K562 (cell line): ENCODE data around the gene IL31RA. TPM values are rescaled to one million over a fixed set of nuclear protein-coding genes. Genes with fewer than 3 reads are reported as not detected.

Source experiments
- ATAC-seq: fragments of 200-7000 bp; cut with Tn5 transposase; 3 replicates; pipeline ENCODE4 v1.9.1; 2020; ENCODE audit warnings: moderate library complexity
- BruUV-seq: library from RNA; stranded (reverse); fragments of 400-500 nt; replicated peaks from 2 replicates; lab custom pipeline; 2021; lab: Mats Ljungman, UMichigan
- CTCF ChIA-PET: fragments of 300-600 bp; formaldehyde crosslinking; extraction: SDS; loops from one replicate; lab custom pipeline; 2021; ENCODE audit warnings: low intra/inter-chr PET ratio; lab: Yijun Ruan, JAX
- POLR2A ChIA-PET: fragments of 300-600, 350-650 bp; sonication (Branson Sonifier 250); formaldehyde crosslinking; extraction: SDS; loops from one replicate; lab custom pipeline; 2021; ENCODE audit warnings: antibody characterized with exemption, inconsistent platforms; lab: Yijun Ruan, JAX
- DNase-seq, 4 experiments: peaks; one replicate each; pipeline versions ENCODE4 v3.0.0 to v3.0.0-alpha.2; 2011 to 2018; ENCODE audit warnings: low spot score in 3 of 4, mixed read lengths in 3 of 4; ENCODE audit errors: extremely low read depth in 1 of 4
- FAIRE-seq: peaks from 2 replicates; lab custom pipeline; 2011; peaks lifted over from hg19 to GRCh38; lab: Jason Lieb, UNC
- H2AFZ ChIP-seq: 2 replicates; pipeline ENCODE4 v1.6.0; 2011; ENCODE audit warnings: low read depth, low read length, control low read depth, inconsistent platforms
- H3K27ac ChIP-seq: fragments of 200-600 bp; 3 replicates; pipeline ENCODE4 v1.8.0; 2011; ENCODE audit warnings: low read depth, mild to moderate bottlenecking, control low read depth, inconsistent platforms, low read length, moderate library complexity, mixed read lengths; ENCODE audit errors: extremely low read depth
- H3K27me3 ChIP-seq, 2 experiments: fragments of 300-600 bp in 1 of 2; 2 replicates in 1 of 2; 3 replicates in 1 of 2; pipeline versions ENCODE4 v1.6.0 to v1.8.0; 2011; ENCODE audit warnings: inconsistent platforms in 2 of 2, low read length in 2 of 2, mild to moderate bottlenecking in 1 of 2, mixed read lengths in 1 of 2, moderate library complexity in 1 of 2; ENCODE audit not compliant: control insufficient read depth in 2 of 2, insufficient read depth in 2 of 2
- H3K36me3 ChIP-seq: fragments of 300-600 bp; 3 replicates; pipeline ENCODE4 v1.8.0; 2011; ENCODE audit warnings: mild to moderate bottlenecking, low read length, inconsistent platforms; ENCODE audit not compliant: control insufficient read depth, insufficient read depth
- H3K4me1 ChIP-seq, 2 experiments: fragments of 200-600 bp in 1 of 2; replicated peaks in 1 of 2; 2 replicates in 1 of 2; 3 replicates in 1 of 2; pipeline versions ENCODE4 v1.5.1 to v1.8.0; 2011; ENCODE audit warnings: inconsistent platforms in 2 of 2, low read length in 2 of 2, mild to moderate bottlenecking in 1 of 2, mixed read lengths in 1 of 2, moderate library complexity in 1 of 2; ENCODE audit not compliant: control insufficient read depth in 2 of 2, insufficient read depth in 2 of 2
- H3K4me2 ChIP-seq: 2 replicates; pipeline ENCODE4 v1.6.1; 2011; ENCODE audit warnings: low read length, control low read depth, inconsistent platforms, mixed read lengths; ENCODE audit not compliant: insufficient read depth
- H3K4me3 ChIP-seq: fragments of 200-600 bp; sonication (generic), shearing (Covaris generic); 2 replicates; pipeline ENCODE4 v1.5.1; 2016; ENCODE audit warnings: control low read depth, inconsistent platforms
- H3K79me2 ChIP-seq: fragments of 200-600 bp; 3 replicates; pipeline ENCODE4 v1.8.0; 2011; ENCODE audit warnings: low read length, inconsistent platforms; ENCODE audit not compliant: control insufficient read depth, insufficient read depth
- H3K9ac ChIP-seq, 2 experiments: 2 replicates each; pipeline versions ENCODE4 v1.6.0 to v1.6.1; 2011; ENCODE audit warnings: low read depth in 2 of 2, low read length in 2 of 2, control low read depth in 1 of 2, inconsistent platforms in 1 of 2, mild to moderate bottlenecking in 1 of 2, mixed read lengths in 1 of 2; ENCODE audit not compliant: insufficient read depth in 1 of 2
- H3K9me1 ChIP-seq: one replicate; pipeline ENCODE4 v1.6.0; 2011; ENCODE audit warnings: inconsistent platforms, mild to moderate bottlenecking, low read length, moderate library complexity; ENCODE audit not compliant: control insufficient read depth, insufficient read depth
- H3K9me3 ChIP-seq: replicated peaks from 2 replicates; pipeline ENCODE4 v1.5.1; 2011; ENCODE audit warnings: low read depth, low read length, inconsistent platforms; ENCODE audit not compliant: control insufficient read depth, insufficient read depth
- H4K20me1 ChIP-seq: replicated peaks from 2 replicates; pipeline ENCODE4 v1.6.1; 2011; ENCODE audit warnings: low read length, inconsistent platforms, mixed read lengths; ENCODE audit not compliant: control insufficient read depth, insufficient read depth
- DDX20 ChIP-seq: fragments of 450-650 bp; IDR thresholded peaks from 2 replicates; pipeline ENCODE4 v1.6.1; 2016; ENCODE audit warnings: missing genetic modification characterization, low read depth, mild to moderate bottlenecking, missing compliant biosample characterization, moderate library complexity
- ELF4 ChIP-seq: fragments of 450-650 bp; formaldehyde crosslinking; IDR thresholded peaks from 2 replicates; pipeline ENCODE4 v1.4.0; 2022; ENCODE audit warnings: missing genetic modification characterization
- FOXA1 ChIP-seq: fragments of 450-650 bp; IDR thresholded peaks from 2 replicates; pipeline ENCODE4 v1.6.1; 2016; ENCODE audit warnings: mild to moderate bottlenecking, borderline replicate concordance
- GTF2E2 ChIP-seq: fragments of 200-800 bp; sonication (Bioruptor generic); IDR thresholded peaks from 2 replicates; pipeline ENCODE4 v1.6.1; 2016; ENCODE audit warnings: missing genetic modification characterization, missing compliant biosample characterization
- MAFK ChIP-seq: IDR thresholded peaks from 2 replicates; pipeline ENCODE4 v1.6.1; 2011; ENCODE audit warnings: low read length, improper control_type of control experiment
- NEUROD1 ChIP-seq: fragments of 150-350 bp; IDR thresholded peaks from 2 replicates; pipeline ENCODE4 v1.6.1; 2014; ENCODE audit warnings: borderline replicate concordance, low read length, low read depth; ENCODE audit not compliant: partially characterized antibody
- NR2C1 ChIP-seq, 2 experiments: fragments of 450-650 bp; IDR thresholded peaks; 2 replicates each; pipeline ENCODE4 v1.6.1; 2017; ENCODE audit warnings: mild to moderate bottlenecking in 2 of 2, antibody characterized with exemption in 1 of 2, inconsistent platforms in 1 of 2, missing compliant biosample characterization in 1 of 2, missing genetic modification characterization in 1 of 2
- PHF20 ChIP-seq: fragments of 450-650 bp; IDR thresholded peaks from 2 replicates; pipeline ENCODE4 v1.6.1; 2018; ENCODE audit not compliant: partially characterized antibody
- PPARD ChIP-seq: fragments of 250-450 bp; sonication (Bioruptor Pico); IDR thresholded peaks from 2 replicates; pipeline ENCODE4 v1.8.0; 2022; ENCODE audit warnings: inconsistent platforms, mild to moderate bottlenecking, moderate library complexity
- RFX1 ChIP-seq: fragments of 450-650 bp; IDR thresholded peaks from 2 replicates; pipeline ENCODE4 v1.6.1; 2016; ENCODE audit warnings: mild to moderate bottlenecking, moderate library complexity
- SMAD2 ChIP-seq: fragments of 150-350 bp; IDR thresholded peaks from 2 replicates; pipeline ENCODE4 v1.6.1; 2014; ENCODE audit warnings: low read depth, mild to moderate bottlenecking, low read length
- SNRNP70 ChIP-seq: fragments of 200-400 bp; formaldehyde crosslinking; optimal IDR thresholded peaks from 2 replicates; pipeline ENCODE3; 2017; ENCODE audit warnings: low read depth, low read length
- ZC3H11A ChIP-seq: IDR thresholded peaks from 2 replicates; pipeline ENCODE4 v1.6.1; 2012; ENCODE audit warnings: low read depth, low read length, improper control_type of control experiment
- WGBS: fragments of 100-300 bp; shearing (Covaris generic); methylation state at CpG from one replicate; pipeline ENCODE4 v1.1.6; 2016; ENCODE audit warnings: low coverage, mixed read lengths; ENCODE audit not compliant: insufficient coverage; ENCODE audit errors: missing lambda C conversion rate; 5-methylcytosine and 5-hydroxymethylcytosine counted together
- in situ Hi-C: fragments of 300-500 bp; cut with MboI; formaldehyde crosslinking; loops from 4 replicates; pipeline ENCODE4 v1.15.0; 2018; ENCODE audit warnings: inconsistent platforms, mixed read lengths
- intact Hi-C: fragments of 100-400 bp; cut with micrococcal nuclease; formaldehyde crosslinking; loops from 2 replicates; pipeline ENCODE4 v1.14.2; 2022
- polyA plus RNA-seq, 8 experiments: library from polyadenylated mRNA; depleted of rRNA in 4 of 8; stranded (reverse) in 5 of 8; unstranded in 3 of 8; fragments of >200 nt; fragmentation: Nextera tagmentation in 2 of 8; fragmentation: Illumina TruSeq in 1 of 8; extraction: Ambion mirVana in 2 of 8; extraction: Trizol in 1 of 8; gene quantifications; 2 replicates each; pipeline versions ENCODE4 v1.2.1 to v1.2.3, GENCODE V29; 2011 to 2014; ENCODE audit warnings: inconsistent platforms in 1 of 8, missing spikeins in 1 of 8
- total RNA-seq, 7 experiments: library from RNA; depleted of rRNA in 6 of 7; stranded (reverse); fragments of >200 nt in 6 of 7; fragmentation: Illumina TruSeq in 2 of 7; extraction: Trizol in 2 of 7; gene quantifications; 2 replicates each; pipeline versions ENCODE4 v1.2.1 to v1.2.3, GENCODE V29; 2011 to 2021; ENCODE audit warnings: low replicate concordance in 1 of 7
- TF ChIP-seq, protein P1 (sequence below): IDR thresholded peaks from 2 replicates; pipeline ENCODE4 v1.6.1; 2016; ENCODE audit warnings: missing genetic modification characterization, missing compliant biosample characterization

The IL31RA gene
- total and polyA plus RNA-seq, 9 of the 15 experiments (the other 6 are each of a cell fraction or from before 2014, with no cell fraction given) = not detected

DNA sequence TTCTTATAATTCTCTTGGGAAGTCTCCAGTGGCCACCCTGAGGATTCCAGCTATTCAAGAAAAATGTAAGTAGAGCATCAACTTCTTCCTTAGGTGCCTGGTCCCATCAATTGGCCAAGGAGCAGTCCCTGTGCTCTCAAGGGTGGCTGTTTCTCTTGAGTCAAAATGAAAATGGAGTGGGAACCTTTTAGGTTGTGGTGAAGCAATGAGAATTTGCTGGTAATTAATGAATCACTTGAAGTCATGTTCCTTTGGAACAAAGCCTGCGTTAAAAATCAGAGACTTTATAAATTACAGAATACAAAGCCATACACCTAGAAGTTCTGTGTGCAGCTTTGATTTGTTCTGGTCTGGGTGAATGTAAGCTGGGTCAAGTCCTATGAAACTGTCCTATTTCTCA is 48.9 kb downstream of the IL31RA start:
- H3K36me3 ChIP-seq = no peaks in the 10 kb centered on the region
- no TSS peak for BruUV-seq
- no peak for ATAC-seq
- POLR2A ChIA-PET = no interaction called here
- H3K79me2 ChIP-seq = no peaks in the 10 kb centered on the region
- no peaks in the 10 kb centered on the region for H3K4me1 ChIP-seq
- no peaks in the 10 kb centered on the region for H3K9me1 ChIP-seq
- TF ChIP-seq DDX20 (tag) (no peak), GTF2E2 (tag) (no peak)
- TF ChIP-seq, protein P1, sequence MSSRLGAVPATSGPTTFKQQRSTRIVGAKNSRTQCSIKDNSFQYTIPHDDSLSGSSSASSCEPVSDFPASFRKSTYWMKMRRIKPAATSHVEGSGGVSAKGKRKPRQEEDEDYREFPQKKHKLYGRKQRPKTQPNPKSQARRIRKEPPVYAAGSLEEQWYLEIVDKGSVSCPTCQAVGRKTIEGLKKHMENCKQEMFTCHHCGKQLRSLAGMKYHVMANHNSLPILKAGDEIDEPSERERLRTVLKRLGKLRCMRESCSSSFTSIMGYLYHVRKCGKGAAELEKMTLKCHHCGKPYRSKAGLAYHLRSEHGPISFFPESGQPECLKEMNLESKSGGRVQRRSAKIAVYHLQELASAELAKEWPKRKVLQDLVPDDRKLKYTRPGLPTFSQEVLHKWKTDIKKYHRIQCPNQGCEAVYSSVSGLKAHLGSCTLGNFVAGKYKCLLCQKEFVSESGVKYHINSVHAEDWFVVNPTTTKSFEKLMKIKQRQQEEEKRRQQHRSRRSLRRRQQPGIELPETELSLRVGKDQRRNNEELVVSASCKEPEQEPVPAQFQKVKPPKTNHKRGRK = no peak
- WGBS = 0% methylated on average over 1 of the region's 1 CpG
- no peak overlapping the region for H2AFZ ChIP-seq
- no peaks in the 10 kb centered on the region for H4K20me1 ChIP-seq
- H3K9ac ChIP-seq = no peak overlapping the region
- intact Hi-C loops = no loop called here
- peaks cover 15 to 30% of the 10 kb centered on the region in 2 experiments; a peak in 4 of 5 replicates for H3K27me3 ChIP-seq
- DNase-seq = no peak
- H3K4me3 ChIP-seq = no peak overlapping the region
- in situ Hi-C loops = no loop called here
- no peak overlapping the region for H3K27ac ChIP-seq
- H3K9me3 ChIP-seq = no peaks in the 10 kb centered on the region
- no peak overlapping the region for H3K4me2 ChIP-seq
- no peak for FAIRE-seq
- CTCF ChIA-PET = no interaction called here

DNA sequence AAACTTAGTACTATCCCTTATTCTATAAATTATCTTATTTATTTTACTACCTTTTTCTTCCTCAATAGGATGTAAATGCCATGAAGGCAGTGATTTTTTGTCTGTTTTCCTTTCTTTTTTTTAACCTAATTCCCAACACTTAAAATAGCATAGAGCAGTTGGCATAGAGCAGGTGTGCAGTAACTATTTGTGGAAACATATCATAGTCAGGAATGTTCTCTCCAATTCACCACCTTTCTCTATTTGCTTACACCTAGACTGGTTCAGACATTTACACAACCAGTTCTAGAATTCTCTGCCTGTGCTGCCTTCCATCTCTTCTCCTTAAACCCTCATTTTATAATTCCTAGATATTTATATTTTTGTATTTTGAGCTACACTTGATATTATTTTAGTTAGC is 49.6 kb downstream of the IL31RA start:
- in situ Hi-C loops (no loop called here), intact Hi-C loops (no loop called here)
- H3K9me3 ChIP-seq = no peaks in the 10 kb centered on the region
- H3K4me2 ChIP-seq = no peak overlapping the region
- TF ChIP-seq RFX1 (no peak), SMAD2 (no peak), PHF20 (no peak), NR2C1 (IDR thresholded peaks at IDR 0.05) (no peak), NR2C1 (tag; IDR thresholded peaks at IDR 0.05) (no peak), ZC3H11A (no peak), MAFK (no peak), SNRNP70 (no peak), NEUROD1 (no peak), FOXA1 (no peak), PPARD (CRISPR knock-in tag) (no peak), ELF4 (CRISPR knock-in tag) (no peak)
- peaks cover 17 to 30% of the 10 kb centered on the region in 2 experiments for H3K27me3 ChIP-seq
- H4K20me1 ChIP-seq = no peaks in the 10 kb centered on the region
- FAIRE-seq (no peak), ATAC-seq (no peak), DNase-seq (no peak)
- BruUV-seq = no TSS peak
- H3K9me1 ChIP-seq = no peaks in the 10 kb centered on the region
- ChIA-PET CTCF (no interaction called here), POLR2A (no interaction called here)
- no peak overlapping the region for H3K9ac ChIP-seq
- no peaks in the 10 kb centered on the region for H3K36me3 ChIP-seq
- no peak overlapping the region for H3K27ac ChIP-seq
- H2AFZ ChIP-seq = no peak overlapping the region
- H3K79me2 ChIP-seq = no peaks in the 10 kb centered on the region
- H3K4me1 ChIP-seq = no peaks in the 10 kb centered on the region
- no peak overlapping the region for H3K4me3 ChIP-seq
